Thoracic aorta (tissue), 2 donors: ENCODE results near the gene RPTOR. TPM values are rescaled to one million over a fixed set of nuclear protein-coding genes. Genes with fewer than 3 reads are reported as not detected.

Source experiments
- ATAC-seq: fragments of 150-250 bp; one replicate; pipeline ENCODE4 v1.8.0; 2017; ENCODE audit warnings: low read depth; ENCODE audit not compliant: insufficient number of reproducible peaks, low FRiP score
- DNase-seq: peaks from one replicate; pipeline ENCODE4 v3.0.0-alpha.2; 2020; ENCODE audit warnings: low spot score
- H3K27ac ChIP-seq, 2 donors: fragments of 200-600 bp; sonication (generic); 1 replicate in 1 of 2; 2 replicates in 1 of 2; pipeline ENCODE4 v1.5.1; 2016; ENCODE audit warnings: mild to moderate bottlenecking in 2 of 2, moderate library complexity in 2 of 2
- H3K27me3 ChIP-seq: fragments of 200-600 bp; sonication (generic); replicated peaks from 2 replicates; pipeline ENCODE4 v1.6.0; 2016; ENCODE audit warnings: mild to moderate bottlenecking; ENCODE audit not compliant: insufficient read depth
- H3K36me3 ChIP-seq: fragments of 200-600 bp; sonication (generic); one replicate; pipeline ENCODE4 v1.5.1; 2016
- H3K4me1 ChIP-seq, 2 donors: fragments of 200-600 bp; sonication (generic); 1 replicate in 1 of 2; 2 replicates in 1 of 2; pipeline versions ENCODE4 v1.5.1 to v1.6.0; 2016; ENCODE audit warnings: low read depth in 2 of 2, mild to moderate bottlenecking in 1 of 2; ENCODE audit not compliant: control insufficient read depth in 1 of 2
- H3K4me3 ChIP-seq: fragments of 200-600 bp; sonication (generic); 2 replicates; pipeline ENCODE4 v1.5.1; 2016; ENCODE audit warnings: mild to moderate bottlenecking
- H3K9me3 ChIP-seq: fragments of 200-600 bp; sonication (generic); 2 replicates; pipeline ENCODE4 v1.5.1; 2016
- CTCF ChIP-seq: fragments of 200-600 bp; sonication (generic); IDR thresholded peaks from one replicate; pipeline ENCODE4 v1.5.1; 2019; ENCODE audit warnings: antibody characterized with exemption
- total RNA-seq, 2 donors: library from RNA; depleted of rRNA; stranded (reverse); fragments of >200 nt; gene quantifications; one replicate each; pipeline versions ENCODE4 v1.1.0 to v1.2.3, GENCODE V29; 2016

The RPTOR gene
- total RNA-seq, 2 donors from 2014 or later = 42.0 to 47.4 TPM

- no peaks in the 10 kb centered on the region for H3K36me3 ChIP-seq
- no peak for DNase-seq
- no peak for TF ChIP-seq CTCF
- no peaks in the 10 kb centered on the region for H3K9me3 ChIP-seq
- no peaks in the 10 kb centered on the region for H3K4me1 ChIP-seq
- H3K27ac ChIP-seq = no peak overlapping the region
- no peaks in the 10 kb centered on the region for H3K27me3 ChIP-seq
- ATAC-seq = no peak
- H3K4me3 ChIP-seq = no peak overlapping the region
These were observed 193.6 kb downstream of the RPTOR start for GRCh38 chr17:80738020-80738808.

- TF ChIP-seq CTCF = no peak
These were observed 194.5 kb downstream of the RPTOR start for GRCh38 chr17:80738987-80739730.

DNA sequence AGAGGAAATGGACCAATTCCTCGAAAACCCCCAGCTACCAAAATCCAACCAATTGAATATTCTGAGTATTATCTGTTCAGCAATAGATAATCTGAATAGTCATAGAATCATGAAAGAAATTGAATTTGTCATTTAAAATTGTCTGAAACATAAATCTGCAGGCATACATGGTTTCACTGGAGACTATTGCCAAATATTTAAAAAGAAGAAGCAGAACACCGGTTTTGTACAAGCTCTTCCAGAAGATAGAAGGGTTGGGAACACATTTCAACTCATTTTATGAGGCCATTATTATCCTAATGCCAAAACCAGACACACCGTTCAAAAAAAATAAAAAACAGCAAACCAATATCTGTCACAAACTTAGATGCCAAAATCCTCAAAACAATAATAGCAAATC lies 195.5 kb downstream of the RPTOR start:
- Histone ChIP-seq H3K27me3 (no peaks in the 10 kb centered on the region), H3K9me3 (no peaks in the 10 kb centered on the region), H3K4me1 (no peaks in the 10 kb centered on the region), H3K36me3 (no peaks in the 10 kb centered on the region), H3K4me3 (no peak overlapping the region), H3K27ac (no peak overlapping the region)
- ATAC-seq = no peak
- no peak for TF ChIP-seq CTCF
- no peak for DNase-seq

More at GRCh38 chr17:80738987-80739730, 194.5 kb downstream of the RPTOR start:
- Histone ChIP-seq H3K36me3 (no peaks in the 10 kb centered on the region), H3K27ac (no peak overlapping the region), H3K9me3 (no peaks in the 10 kb centered on the region), H3K27me3 (no peaks in the 10 kb centered on the region), H3K4me3 (no peak overlapping the region), H3K4me1 (no peaks in the 10 kb centered on the region)
- DNase-seq = no peak
- no peak for ATAC-seq

- no peaks in the 10 kb centered on the region for H3K36me3 ChIP-seq
- no peak overlapping the region for H3K27ac ChIP-seq
- no peaks in the 10 kb centered on the region for H3K4me1 ChIP-seq
- no peaks in the 10 kb centered on the region for H3K27me3 ChIP-seq
- DNase-seq (no peak), ATAC-seq (no peak)
- no peaks in the 10 kb centered on the region for H3K9me3 ChIP-seq
- H3K4me3 ChIP-seq = no peak overlapping the region
- TF ChIP-seq CTCF = no peak
These were observed 197.5 kb downstream of the RPTOR start for GRCh38 chr17:80742091-80742490.

DNA sequence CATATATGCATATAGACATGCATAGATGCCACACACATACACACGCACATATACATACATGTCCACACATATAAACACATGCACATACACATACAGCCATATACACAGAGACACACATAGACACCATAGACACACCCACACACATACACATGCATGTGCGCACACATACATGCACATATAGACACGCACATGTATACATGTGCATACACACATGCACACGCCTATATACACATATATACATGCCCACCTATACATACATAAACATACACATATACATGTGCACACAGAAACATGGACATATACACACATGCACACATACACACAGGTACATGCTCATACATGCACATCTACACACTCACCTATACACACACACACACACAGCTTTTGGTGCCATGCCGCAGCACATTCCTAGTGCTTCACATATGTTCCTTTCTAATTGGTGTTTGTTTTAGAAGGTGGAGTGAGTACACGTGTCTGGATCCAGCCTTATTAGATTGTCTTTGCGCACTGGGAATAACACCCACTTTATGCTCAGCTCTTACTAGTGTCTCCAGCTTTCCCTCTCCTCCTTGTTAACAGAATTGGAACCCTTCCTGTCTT lies 198.0 kb downstream of the RPTOR start:
- Histone ChIP-seq H3K4me1 (no peaks in the 10 kb centered on the region), H3K27me3 (no peaks in the 10 kb centered on the region), H3K27ac (no peak overlapping the region), H3K36me3 (no peaks in the 10 kb centered on the region), H3K9me3 (no peaks in the 10 kb centered on the region), H3K4me3 (no peak overlapping the region)
- DNase-seq (no peak), ATAC-seq (no peak)
- TF ChIP-seq CTCF = no peak
